Stimulated activated CD4-positive, alpha-beta T cell treated with anti-CD3 and anti-CD28 coated beads, TNF-alpha, amount 100 ng/mL, for 1 hour (primary cell): ENCODE data around the gene GUCY1A1.

Experiments used
- DNase-seq, 3 donors: peaks; one replicate each; pipeline ENCODE4 v3.0.0-alpha.2; 2020; ENCODE audit warnings: low read depth in 3 of 3, low spot score in 1 of 3

Gene GUCY1A1

GRCh38 chr4:155693015-155693663 lies 26.5 kb downstream of the GUCY1A1 start:
- DNase-seq: no peak

GRCh38 chr4:155694100-155694785 lies 27.6 kb downstream of the GUCY1A1 start:
- DNase-seq: no peak

GRCh38 chr4:155696226-155696625 lies 29.6 kb downstream of the GUCY1A1 start:
- no peak for DNase-seq

GRCh38 chr4:155696726-155697125 lies 30.1 kb downstream of the GUCY1A1 start:
- DNase-seq: no peak

- no peak for DNase-seq
Observed at GRCh38 chr4:155701827-155702226, 35.2 kb downstream of the GUCY1A1 start.

GRCh38 chr4:155703486-155704247 lies 37.0 kb downstream of the GUCY1A1 start:
- no peak for DNase-seq

- DNase-seq: no peak
Observed at GRCh38 chr4:155704841-155705404, 38.3 kb downstream of the GUCY1A1 start.

- DNase-seq: no peak
Observed at GRCh38 chr4:155705664-155706063, 39.0 kb downstream of the GUCY1A1 start.

GRCh38 chr4:155706147-155706546 lies 39.5 kb downstream of the GUCY1A1 start:
- no peak for DNase-seq

- no peak for DNase-seq
Observed at GRCh38 chr4:155707251-155707650, 40.6 kb downstream of the GUCY1A1 start.

GRCh38 chr4:155708782-155709181 lies 42.1 kb downstream of the GUCY1A1 start:
- DNase-seq: no peak

GRCh38 chr4:155709918-155710317 lies 43.3 kb downstream of the GUCY1A1 start:
- no peak for DNase-seq

- DNase-seq: no peak
Observed at GRCh38 chr4:155711556-155711955, 44.9 kb downstream of the GUCY1A1 start.

- no peak for DNase-seq
Observed at GRCh38 chr4:155712846-155713245, 46.2 kb downstream of the GUCY1A1 start.

- DNase-seq: no peak
Observed at GRCh38 chr4:155713911-155714310, 47.3 kb downstream of the GUCY1A1 start.

GRCh38 chr4:155722336-155722735 lies 55.7 kb downstream of the GUCY1A1 start:
- no peak for DNase-seq

GRCh38 chr4:155722816-155723499 lies 56.3 kb downstream of the GUCY1A1 start:
- no peak for DNase-seq

GRCh38 chr4:155724731-155725130 lies 58.1 kb downstream of the GUCY1A1 start:
- DNase-seq: no peak

GRCh38 chr4:155734065-155734464 lies 67.4 kb downstream of the GUCY1A1 start:
- DNase-seq: no peak

- no peak for DNase-seq
Observed at GRCh38 chr4:155734951-155735350, 68.3 kb downstream of the GUCY1A1 start.

GRCh38 chr4:155735496-155735895 lies 68.8 kb downstream of the GUCY1A1 start:
- no peak for DNase-seq
